CD14-positive monocyte (primary cell): ENCODE data around the gene SRRD. TPM values are rescaled to one million over a fixed set of nuclear protein-coding genes. Genes with fewer than 3 reads are reported as not detected.

Experiments
- DNase-seq, 3 donors: peaks; one replicate each; pipeline ENCODE4 v3.0.0-alpha.2; 2011 to 2022
- H2AFZ ChIP-seq: 2 replicates; pipeline ENCODE4 v1.6.0; 2012; ENCODE audit warnings: mild to moderate bottlenecking, low read depth, low read length, inconsistent platforms; ENCODE audit not compliant: insufficient read depth, poor library complexity, severe bottlenecking
- H3K27ac ChIP-seq, 2 donors: 1 replicate in 1 of 2; 2 replicates in 1 of 2; pipeline ENCODE4 v1.5.1; 2012 to 2013; ENCODE audit warnings: low read length in 2 of 2, control low read depth in 1 of 2, inconsistent platforms in 1 of 2, low read depth in 1 of 2, mild to moderate bottlenecking in 1 of 2
- H3K27me3 ChIP-seq, 2 donors: one replicate each; pipeline versions ENCODE4 v1.6.0 to v1.6.1; 2011 to 2013; ENCODE audit warnings: low read length in 2 of 2; ENCODE audit not compliant: control insufficient read depth in 2 of 2, insufficient read depth in 2 of 2
- H3K36me3 ChIP-seq, 2 donors: replicated peaks in 1 of 2; 1 replicate in 1 of 2; 2 replicates in 1 of 2; pipeline versions ENCODE4 v1.5.1 to v1.6.1; 2012 to 2013; ENCODE audit warnings: low read length in 2 of 2, control low read depth in 1 of 2, inconsistent platforms in 1 of 2, mild to moderate bottlenecking in 1 of 2; ENCODE audit not compliant: insufficient read depth in 2 of 2, control insufficient read depth in 1 of 2
- H3K4me1 ChIP-seq, 2 donors: 1 replicate in 1 of 2; 2 replicates in 1 of 2; pipeline versions ENCODE4 v1.5.1 to v1.6.1; 2012 to 2013; ENCODE audit warnings: low read length in 2 of 2, control low read depth in 1 of 2, inconsistent platforms in 1 of 2, mild to moderate bottlenecking in 1 of 2, moderate library complexity in 1 of 2; ENCODE audit not compliant: insufficient read depth in 2 of 2, control insufficient read depth in 1 of 2
- H3K4me2 ChIP-seq: replicated peaks from 2 replicates; pipeline ENCODE3; 2012; ENCODE audit warnings: low read length, moderate library complexity, mild to moderate bottlenecking; ENCODE audit not compliant: poor library complexity, severe bottlenecking; ENCODE audit errors: extremely low read depth
- H3K4me3 ChIP-seq, 3 experiments: fragments of 200-600 bp in 1 of 3; sonication (generic) in 1 of 3; replicated peaks in 1 of 3; 1 replicate in 2 of 3; 2 replicates in 1 of 3; pipeline ENCODE4 v1.5.1; 2011 to 2013; ENCODE audit warnings: low read length in 3 of 3, mild to moderate bottlenecking in 3 of 3, control low read depth in 2 of 3, low read depth in 2 of 3, inconsistent platforms in 1 of 3, moderate library complexity in 1 of 3
- H3K79me2 ChIP-seq: 2 replicates; pipeline ENCODE4 v1.6.0; 2012; ENCODE audit warnings: mild to moderate bottlenecking, control low read depth, inconsistent platforms, low read length, moderate library complexity; ENCODE audit not compliant: insufficient read depth
- H3K9ac ChIP-seq: 2 replicates; pipeline ENCODE4 v1.6.0; 2017; ENCODE audit warnings: low read length, mild to moderate bottlenecking; ENCODE audit not compliant: insufficient read depth, poor library complexity, severe bottlenecking
- H3K9me3 ChIP-seq, 2 donors: replicated peaks in 1 of 2; 1 replicate in 1 of 2; 2 replicates in 1 of 2; pipeline versions ENCODE4 v1.5.1 to v1.6.1; 2012 to 2013; ENCODE audit warnings: low read length in 2 of 2, control low read depth in 1 of 2; ENCODE audit not compliant: control insufficient read depth in 1 of 2, insufficient read depth in 1 of 2
- H4K20me1 ChIP-seq: 2 replicates; pipeline ENCODE4 v1.6.0; 2012; ENCODE audit warnings: mild to moderate bottlenecking, low read length, control low read depth, moderate library complexity; ENCODE audit not compliant: insufficient read depth
- H3K27ac Mint-ChIP-seq, 7 donors: one replicate each; pipeline ENCODE4 v1.8.0; 2020; ENCODE audit warnings: mild to moderate bottlenecking in 7 of 7, mixed read lengths in 7 of 7, moderate library complexity in 6 of 7, inconsistent platforms in 2 of 7
- H3K27me3 Mint-ChIP-seq, 3 donors: one replicate each; pipeline ENCODE4 v1.8.0; 2021 to 2022; ENCODE audit warnings: low read depth in 3 of 3, mild to moderate bottlenecking in 3 of 3, mixed read lengths in 3 of 3, moderate library complexity in 3 of 3, inconsistent platforms in 1 of 3
- H3K36me3 Mint-ChIP-seq, 2 donors: one replicate each; pipeline ENCODE4 v1.8.0; 2020; ENCODE audit warnings: mixed read lengths in 2 of 2, inconsistent platforms in 1 of 2, mild to moderate bottlenecking in 1 of 2
- H3K4me1 Mint-ChIP-seq: one replicate; pipeline ENCODE4 v1.8.0; 2020; ENCODE audit warnings: mild to moderate bottlenecking, mixed read lengths
- H3K4me3 Mint-ChIP-seq, 2 donors: one replicate each; pipeline ENCODE4 v1.8.0; 2020; ENCODE audit warnings: mild to moderate bottlenecking in 2 of 2, mixed read lengths in 2 of 2, moderate library complexity in 1 of 2
- H3K9me3 Mint-ChIP-seq, 7 donors: one replicate each; pipeline ENCODE4 v1.8.0; 2020 to 2022; ENCODE audit warnings: mixed read lengths in 7 of 7, mild to moderate bottlenecking in 6 of 7, moderate library complexity in 6 of 7, inconsistent platforms in 2 of 7
- CTCF ChIP-seq: fragments of 200-600 bp; IDR thresholded peaks from one replicate; pipeline ENCODE4 v1.8.0; 2022; ENCODE audit warnings: antibody characterized with exemption, mild to moderate bottlenecking
- WGBS: methylation state at CpG from one replicate; pipeline ENCODE4 v1.1.5; 2013; ENCODE audit warnings: missing lambda C conversion rate; ENCODE audit not compliant: insufficient coverage; 5-methylcytosine and 5-hydroxymethylcytosine counted together
- intact Hi-C, 2 donors: fragments of 100-400 bp; cut with micrococcal nuclease; formaldehyde crosslinking; loops; one replicate each; pipeline versions ENCODE4 v1.15.0 to v1.15.1; 2023
- polyA plus RNA-seq, 3 donors: library from polyadenylated mRNA; depleted of rRNA in 1 of 3; unstranded in 2 of 3; stranded (reverse) in 1 of 3; fragments of 300-500 nt in 2 of 3; fragments of >200 nt in 1 of 3; fragmentation: Illumina TruSeq in 2 of 3; gene quantifications; 1 replicate in 2 of 3; 2 replicates in 1 of 3; pipeline ENCODE4 v1.2.3, GENCODE V29; 2012 to 2021

The SRRD gene
- polyA plus RNA-seq, 3 donors, result 3.7 to 15.0 (median 10.0) TPM

DNA sequence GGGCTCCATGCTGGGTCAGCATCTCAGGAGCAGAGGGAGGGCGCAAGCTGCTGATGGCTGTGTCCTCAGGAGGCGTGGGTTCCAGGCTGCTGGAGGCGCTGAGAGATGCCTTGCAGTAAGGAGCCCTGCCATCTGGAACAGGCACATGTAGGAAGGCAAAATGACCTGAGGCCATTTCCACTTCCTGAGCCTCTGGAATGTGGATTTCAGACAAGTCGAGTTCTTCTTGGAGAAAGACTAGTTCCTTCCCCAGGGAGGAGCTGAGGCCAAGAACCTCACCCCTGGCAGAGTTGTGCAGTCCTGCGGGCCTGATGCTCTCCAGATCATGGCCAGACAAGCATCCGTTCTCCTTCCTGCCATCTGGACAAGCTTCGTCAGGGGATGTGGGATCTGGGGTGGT, 19.4 kb upstream of the SRRD start:
- Histone ChIP-seq H3K4me3 (no peak overlapping the region), H3K9ac (no peak overlapping the region), H3K27me3 (no peaks in the 10 kb centered on the region), H3K9me3 (no peaks in the 10 kb centered on the region), H3K79me2 (no peaks in the 10 kb centered on the region), H4K20me1 (no peaks in the 10 kb centered on the region), H3K36me3 (peaks cover 71 to 91% of the 10 kb centered on the region in 2 donors), H2AFZ (no peak overlapping the region), H3K27ac (no peak overlapping the region), H3K4me1 (no peaks in the 10 kb centered on the region), H3K4me2 (no peak overlapping the region)
- H3K27ac Mint-ChIP-seq, result no peak overlapping the region
- intact Hi-C loops, result no loop called here
- 96% methylated on average over 7 of the region's 7 CpGs for WGBS
- peaks cover 70 to 81% of the 10 kb centered on the region in 2 donors for H3K36me3 Mint-ChIP-seq
- H3K9me3 Mint-ChIP-seq, result no peaks in the 10 kb centered on the region
- no peak for TF ChIP-seq CTCF
- no peak overlapping the region for H3K4me3 Mint-ChIP-seq
- H3K4me1 Mint-ChIP-seq, result peaks cover 7% of the 10 kb centered on the region
- DNase-seq, result no peak
- peaks cover 0 to 3% (median 0%) of the 10 kb centered on the region in 3 donors for H3K27me3 Mint-ChIP-seq

GRCh38 chr22:26466196-26466595, 17.5 kb upstream of the SRRD start:
- no peak overlapping the region for H3K4me3 Mint-ChIP-seq
- peaks cover 79 to 93% of the 10 kb centered on the region in 2 donors for H3K36me3 Mint-ChIP-seq
- H3K27me3 Mint-ChIP-seq, result peaks cover 0 to 6% (median 0%) of the 10 kb centered on the region in 3 donors
- TF ChIP-seq CTCF, result no peak
- no peak overlapping the region for H3K27ac Mint-ChIP-seq
- no peak overlapping the region for H3K27ac ChIP-seq
- peaks cover 7% of the 10 kb centered on the region for H3K4me1 Mint-ChIP-seq
- no peak overlapping the region for H3K4me2 ChIP-seq
- no peaks in the 10 kb centered on the region for H3K9me3 Mint-ChIP-seq
- DNase-seq, result no peak
- WGBS, result 100% methylated on average over 5 of the region's 5 CpGs
- no peaks in the 10 kb centered on the region for H3K4me1 ChIP-seq
- no peak overlapping the region for H3K9ac ChIP-seq
- H3K79me2 ChIP-seq, result no peaks in the 10 kb centered on the region
- no peaks in the 10 kb centered on the region for H3K27me3 ChIP-seq
- H3K9me3 ChIP-seq, result no peaks in the 10 kb centered on the region
- no peak overlapping the region for H2AFZ ChIP-seq
- intact Hi-C loops, result no loop called here
- peaks cover 77 to 91% of the 10 kb centered on the region in 2 donors for H3K36me3 ChIP-seq
- no peaks in the 10 kb centered on the region for H4K20me1 ChIP-seq
- no peak overlapping the region for H3K4me3 ChIP-seq
